GM06990 (cell line): ENCODE measurements around the gene BZW1.

Experiments used
- DNase-seq: peaks from one replicate; pipeline ENCODE4 v3.0.0-alpha.2; 2011; ENCODE audit not compliant: insufficient read length; ENCODE audit errors: extremely low read depth
- H3K27me3 ChIP-seq: replicated peaks from 2 replicates; pipeline ENCODE4 v1.6.0; 2011; ENCODE audit warnings: low read length; ENCODE audit not compliant: control insufficient read depth, insufficient read depth
- H3K36me3 ChIP-seq: 2 replicates; pipeline ENCODE4 v1.5.1; 2011; ENCODE audit warnings: low read length; ENCODE audit not compliant: control insufficient read depth, insufficient read depth
- H3K4me3 ChIP-seq: replicated peaks from 2 replicates; pipeline ENCODE4 v1.5.1; 2011; ENCODE audit warnings: low read depth, mild to moderate bottlenecking, control low read depth, low read length
- CTCF ChIP-seq: IDR thresholded peaks from 2 replicates; pipeline ENCODE4 v1.5.1; 2011; ENCODE audit warnings: low read length, control low read depth, mild to moderate bottlenecking, inconsistent platforms; ENCODE audit not compliant: insufficient read depth, poor library complexity, severe bottlenecking

Gene BZW1

GRCh38 chr2:200767111-200767885 is 44.4 kb upstream of the BZW1 start:
- H3K36me3 ChIP-seq = no peaks in the 10 kb centered on the region
- no peak for DNase-seq
- H3K4me3 ChIP-seq = no peak overlapping the region
- H3K27me3 ChIP-seq = no peaks in the 10 kb centered on the region; the same call in none of the 2 replicates
- no peak for TF ChIP-seq CTCF

GRCh38 chr2:200770847-200771246 is 40.9 kb upstream of the BZW1 start:
- no peak overlapping the region for H3K4me3 ChIP-seq

DNA sequence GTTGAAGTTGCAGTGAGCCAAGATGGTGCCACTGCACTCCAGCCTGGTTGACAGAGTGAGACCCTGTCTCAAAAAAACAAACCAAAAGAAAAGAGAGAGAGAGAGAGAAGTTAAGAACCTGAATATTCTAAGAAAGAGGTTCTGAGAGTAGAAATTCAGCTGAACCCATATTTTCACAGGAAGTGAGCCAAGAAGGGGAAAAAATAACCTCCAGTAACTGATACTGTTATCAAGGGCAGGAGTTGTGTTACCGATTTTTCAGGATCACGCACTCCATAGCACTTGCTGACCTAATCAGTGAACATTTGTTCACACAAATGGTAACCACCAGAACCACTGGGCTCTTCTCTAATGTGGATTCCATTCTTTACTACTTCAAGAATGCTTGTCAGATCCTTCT is 39.1 kb upstream of the BZW1 start:
- Histone ChIP-seq H3K27me3 (no peaks in the 10 kb centered on the region; the same call in 1 of the 2 replicates), H3K36me3 (no peaks in the 10 kb centered on the region), H3K4me3 (no peak overlapping the region)
- DNase-seq = no peak
- TF ChIP-seq CTCF = no peak

More at GRCh38 chr2:200770847-200771246, 40.9 kb upstream of the BZW1 start:
- H3K27me3 ChIP-seq = no peaks in the 10 kb centered on the region; the same call in none of the 2 replicates
- H3K36me3 ChIP-seq = no peaks in the 10 kb centered on the region
- no peak for DNase-seq
- TF ChIP-seq CTCF = no peak

DNA sequence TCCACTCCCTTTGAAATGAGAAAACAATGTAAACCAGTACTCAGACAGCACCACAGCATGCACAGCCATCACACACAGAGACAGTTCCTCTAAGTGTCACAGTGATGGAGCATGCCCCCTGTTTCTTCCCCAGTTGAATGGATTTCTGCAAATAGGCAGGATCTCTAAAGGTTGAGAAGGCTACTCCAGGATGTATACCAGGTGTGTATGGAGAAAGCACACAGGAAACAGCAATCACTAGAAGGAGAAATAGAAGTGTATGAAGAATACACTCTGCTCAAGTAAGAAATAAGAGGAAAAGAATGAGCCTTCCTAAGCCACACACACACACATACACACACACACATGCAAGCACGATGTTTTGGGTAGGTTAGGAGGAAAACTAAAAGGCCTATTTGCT is 38.6 kb upstream of the BZW1 start:
- H3K4me3 ChIP-seq = no peak overlapping the region
- no peaks in the 10 kb centered on the region for H3K36me3 ChIP-seq
- TF ChIP-seq CTCF = no peak
- H3K27me3 ChIP-seq = no peaks in the 10 kb centered on the region; the same call in 1 of the 2 replicates
- DNase-seq = no peak

- Histone ChIP-seq H3K4me3 (no peak overlapping the region), H3K36me3 (no peaks in the 10 kb centered on the region), H3K27me3 (no peaks in the 10 kb centered on the region)
- no peak for DNase-seq
- no peak for TF ChIP-seq CTCF
Observed at GRCh38 chr2:200774920-200775319, 36.8 kb upstream of the BZW1 start.

DNA sequence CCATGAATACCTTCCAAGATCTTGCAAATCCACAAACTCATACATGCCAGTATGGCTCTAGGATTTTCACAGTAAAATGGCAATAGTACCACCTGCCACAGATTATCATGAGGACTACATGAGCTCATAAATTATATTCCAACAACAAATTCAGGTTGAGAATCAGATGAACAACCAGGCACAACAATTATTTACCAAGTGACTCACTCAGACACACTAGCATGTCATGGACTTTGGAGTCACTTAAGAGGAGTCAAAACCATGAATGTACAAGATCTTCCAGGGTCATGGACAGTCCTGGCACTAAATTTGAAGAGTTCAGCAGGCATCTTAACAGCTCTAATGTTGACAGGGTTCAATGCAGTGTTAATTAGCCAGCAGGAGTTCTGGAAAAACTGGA is 34.4 kb upstream of the BZW1 start:
- DNase-seq = no peak
- no peak overlapping the region for H3K4me3 ChIP-seq
- TF ChIP-seq CTCF = no peak
- H3K27me3 ChIP-seq = no peaks in the 10 kb centered on the region; the same call in 1 of the 2 replicates
- H3K36me3 ChIP-seq = no peaks in the 10 kb centered on the region
